Peyer's patch (tissue), 4 donors: ENCODE results near the gene FRYL. TPM values are rescaled to one million over a fixed set of nuclear protein-coding genes. Genes with fewer than 3 reads are reported as not detected.

ENCODE experiments used
- DNase-seq, 3 donors: peaks; one replicate each; pipeline ENCODE4 v3.0.0-alpha.2; 2017 to 2019
- H3K27ac ChIP-seq, 4 donors: fragments of 200-600 bp; sonication (generic); one replicate each; pipeline ENCODE4 v1.5.1; 2016 to 2019
- H3K27me3 ChIP-seq, 2 donors: fragments of 200-600 bp; sonication (generic); one replicate each; pipeline ENCODE4 v1.5.1; 2019
- H3K36me3 ChIP-seq, 3 donors: fragments of 200-600 bp; sonication (generic); one replicate each; pipeline ENCODE4 v1.5.1; 2016 to 2019
- H3K4me1 ChIP-seq, 4 donors: fragments of 200-600 bp; sonication (generic); one replicate each; pipeline ENCODE4 v1.5.1; 2016 to 2019
- H3K4me3 ChIP-seq, 4 donors: fragments of 200-600 bp; sonication (generic); 1 replicate in 3 of 4; 2 replicates in 1 of 4; pipeline ENCODE4 v1.5.1; 2016 to 2019; ENCODE audit warnings: mild to moderate bottlenecking in 1 of 4
- H3K9me3 ChIP-seq, 4 donors: fragments of 200-600 bp; sonication (generic); one replicate each; pipeline ENCODE4 v1.5.1; 2016 to 2019; ENCODE audit warnings: mild to moderate bottlenecking in 1 of 4
- POLR2A ChIP-seq, 2 donors: fragments of 450-650 bp; IDR thresholded peaks; one replicate each; pipeline ENCODE4 v1.5.1; 2017; ENCODE audit warnings: antibody characterized with exemption in 2 of 2, mild to moderate bottlenecking in 2 of 2, moderate library complexity in 2 of 2
- total RNA-seq, 4 donors: library from RNA; depleted of rRNA; stranded (reverse); fragments of >200 nt; gene quantifications; one replicate each; pipeline ENCODE4 v1.1.0, GENCODE V29; 2016
- TF ChIP-seq, protein P1 (sequence below), 6 experiments: fragments of 450-650 bp in 4 of 6; fragments of 200-600 bp in 2 of 6; sonication (generic) in 1 of 6; IDR thresholded peaks; one replicate each; pipeline ENCODE4 v1.5.1; 2017 to 2019; ENCODE audit warnings: antibody characterized with exemption in 6 of 6, mild to moderate bottlenecking in 3 of 6, moderate library complexity in 1 of 6

The FRYL gene
- total RNA-seq, 4 donors from 2014 or later: 220 to 253 (median 241) TPM

DNA sequence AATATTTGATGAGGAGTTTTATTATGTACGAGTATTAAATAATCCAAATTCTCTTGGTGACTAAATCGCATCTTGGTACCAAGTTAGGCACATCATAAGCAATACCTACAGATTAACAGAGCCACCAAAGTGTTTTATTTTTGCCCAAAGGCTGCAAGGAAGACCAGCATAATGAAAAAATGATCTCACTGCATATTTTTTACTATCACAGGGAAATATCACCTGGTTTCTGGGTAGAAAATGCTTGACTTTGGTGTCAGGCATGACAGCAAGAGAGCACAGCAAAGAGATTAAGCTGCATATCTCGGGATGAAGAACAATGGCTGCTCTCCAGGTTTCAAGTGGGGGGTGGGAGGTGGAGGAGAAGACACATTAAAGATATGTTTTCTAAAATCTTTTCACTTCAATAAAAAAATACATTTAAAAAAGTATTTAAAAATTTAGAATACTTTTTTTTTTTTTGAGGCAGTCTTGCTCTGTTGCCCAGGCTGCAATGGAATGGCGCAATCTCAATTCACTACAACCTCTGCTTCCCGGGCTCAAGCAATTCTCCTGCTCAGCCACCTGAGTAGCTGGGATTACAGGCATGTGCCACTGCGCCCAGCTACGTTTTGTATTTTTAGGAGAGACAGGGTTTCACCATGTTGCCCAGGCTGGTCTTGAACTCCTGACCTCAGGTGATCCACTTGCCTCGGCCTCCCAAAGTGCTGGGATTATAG, 86.1 kb downstream of the FRYL start:
- Histone ChIP-seq H3K9me3 (no peaks in the 10 kb centered on the region), H3K27me3 (no peaks in the 10 kb centered on the region), H3K4me1 (peaks cover 0 to 12% (median 0%) of the 10 kb centered on the region in 4 donors), H3K27ac (no peak overlapping the region), H3K36me3 (no peaks in the 10 kb centered on the region), H3K4me3 (no peak overlapping the region)
- no peak for DNase-seq
- TF ChIP-seq, protein P1, sequence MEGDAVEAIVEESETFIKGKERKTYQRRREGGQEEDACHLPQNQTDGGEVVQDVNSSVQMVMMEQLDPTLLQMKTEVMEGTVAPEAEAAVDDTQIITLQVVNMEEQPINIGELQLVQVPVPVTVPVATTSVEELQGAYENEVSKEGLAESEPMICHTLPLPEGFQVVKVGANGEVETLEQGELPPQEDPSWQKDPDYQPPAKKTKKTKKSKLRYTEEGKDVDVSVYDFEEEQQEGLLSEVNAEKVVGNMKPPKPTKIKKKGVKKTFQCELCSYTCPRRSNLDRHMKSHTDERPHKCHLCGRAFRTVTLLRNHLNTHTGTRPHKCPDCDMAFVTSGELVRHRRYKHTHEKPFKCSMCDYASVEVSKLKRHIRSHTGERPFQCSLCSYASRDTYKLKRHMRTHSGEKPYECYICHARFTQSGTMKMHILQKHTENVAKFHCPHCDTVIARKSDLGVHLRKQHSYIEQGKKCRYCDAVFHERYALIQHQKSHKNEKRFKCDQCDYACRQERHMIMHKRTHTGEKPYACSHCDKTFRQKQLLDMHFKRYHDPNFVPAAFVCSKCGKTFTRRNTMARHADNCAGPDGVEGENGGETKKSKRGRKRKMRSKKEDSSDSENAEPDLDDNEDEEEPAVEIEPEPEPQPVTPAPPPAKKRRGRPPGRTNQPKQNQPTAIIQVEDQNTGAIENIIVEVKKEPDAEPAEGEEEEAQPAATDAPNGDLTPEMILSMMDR (IDR thresholded peaks at IDR 0.05): no peak
- no peak for TF ChIP-seq POLR2A (IDR thresholded peaks at IDR 0.05)

DNA sequence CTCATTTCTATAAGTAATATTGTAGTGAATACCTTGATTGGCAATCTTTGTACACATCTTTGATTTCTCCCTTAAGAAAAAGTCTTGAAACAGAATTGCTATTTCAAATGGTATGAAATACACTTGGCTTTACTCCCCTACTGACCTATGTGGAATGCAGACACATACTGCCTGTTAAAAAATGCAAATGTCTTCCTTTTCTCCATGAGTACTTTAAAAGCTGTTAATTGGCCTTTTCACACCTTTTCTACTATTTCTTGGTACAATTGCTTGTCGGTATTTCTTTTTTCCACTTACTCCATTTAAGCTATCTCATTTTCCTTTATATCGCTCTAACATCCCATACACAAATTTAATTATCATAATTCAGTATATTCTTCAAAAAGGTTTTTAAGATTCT, 87.2 kb downstream of the FRYL start:
- no peak for TF ChIP-seq POLR2A (IDR thresholded peaks at IDR 0.05)
- TF ChIP-seq, protein P1 (IDR thresholded peaks at IDR 0.05): no peak
- Histone ChIP-seq H3K36me3 (no peaks in the 10 kb centered on the region), H3K4me3 (no peak overlapping the region)

DNA sequence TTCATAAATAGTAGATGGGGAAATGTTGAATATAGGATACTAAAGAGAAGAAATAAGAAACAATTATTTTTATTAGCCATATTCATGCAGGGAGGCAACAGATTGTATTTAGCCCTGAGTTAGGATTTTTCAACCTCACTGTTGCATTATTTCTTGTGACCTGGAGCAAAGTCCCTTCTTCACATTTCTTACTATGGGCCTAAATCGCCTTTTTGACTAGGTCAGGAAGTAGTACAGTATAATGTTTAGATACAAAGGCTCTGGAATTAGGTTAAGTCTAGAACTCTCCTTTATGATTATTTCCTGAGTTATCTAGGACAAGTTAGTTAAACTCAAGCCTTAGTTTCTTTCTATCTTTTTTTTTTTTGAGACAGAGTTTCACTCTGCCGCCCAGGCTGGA, 88.0 kb downstream of the FRYL start:
- Histone ChIP-seq H3K27me3 (no peaks in the 10 kb centered on the region), H3K4me1 (no peaks in the 10 kb centered on the region), H3K36me3 (no peaks in the 10 kb centered on the region), H3K27ac (no peak overlapping the region), H3K9me3 (no peaks in the 10 kb centered on the region), H3K4me3 (no peak overlapping the region)
- DNase-seq: no peak
- TF ChIP-seq POLR2A (IDR thresholded peaks at IDR 0.05): no peak
- TF ChIP-seq, protein P1 (IDR thresholded peaks at IDR 0.05): no peak

More for the DNA sequence above, 87.2 kb downstream of the FRYL start:
- Histone ChIP-seq H3K27ac (no peak overlapping the region), H3K27me3 (no peaks in the 10 kb centered on the region), H3K4me1 (peaks cover 0 to under 1% (median 0%) of the 10 kb centered on the region in 4 donors), H3K9me3 (no peaks in the 10 kb centered on the region)
- DNase-seq: no peak

DNA sequence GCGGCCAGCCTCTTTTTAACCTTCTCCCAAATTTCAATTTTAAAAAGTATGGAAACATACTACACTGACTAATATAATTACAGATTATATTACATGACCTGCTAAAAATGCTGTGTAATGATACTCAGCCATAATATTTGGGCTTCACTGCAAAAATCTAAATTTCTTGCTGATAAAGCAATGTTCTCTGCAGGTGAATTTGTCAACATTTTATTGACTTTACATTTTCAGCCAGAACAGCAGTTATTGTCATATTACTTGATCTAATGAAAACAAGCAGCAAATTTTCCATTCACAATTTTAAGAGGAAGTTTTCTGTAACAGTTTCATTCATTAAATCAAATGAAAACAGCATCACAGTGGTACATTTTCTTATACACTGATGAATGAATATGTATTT, 91.1 kb downstream of the FRYL start:
- DNase-seq: no peak
- H3K9me3 ChIP-seq: no peaks in the 10 kb centered on the region
- no peaks in the 10 kb centered on the region for H3K27me3 ChIP-seq
- H3K27ac ChIP-seq: no peak overlapping the region
- H3K4me1 ChIP-seq: no peaks in the 10 kb centered on the region
- H3K36me3 ChIP-seq: no peaks in the 10 kb centered on the region
- no peak for TF ChIP-seq POLR2A (IDR thresholded peaks at IDR 0.05)
- TF ChIP-seq, protein P1 (IDR thresholded peaks at IDR 0.05): no peak
- no peak overlapping the region for H3K4me3 ChIP-seq

DNA sequence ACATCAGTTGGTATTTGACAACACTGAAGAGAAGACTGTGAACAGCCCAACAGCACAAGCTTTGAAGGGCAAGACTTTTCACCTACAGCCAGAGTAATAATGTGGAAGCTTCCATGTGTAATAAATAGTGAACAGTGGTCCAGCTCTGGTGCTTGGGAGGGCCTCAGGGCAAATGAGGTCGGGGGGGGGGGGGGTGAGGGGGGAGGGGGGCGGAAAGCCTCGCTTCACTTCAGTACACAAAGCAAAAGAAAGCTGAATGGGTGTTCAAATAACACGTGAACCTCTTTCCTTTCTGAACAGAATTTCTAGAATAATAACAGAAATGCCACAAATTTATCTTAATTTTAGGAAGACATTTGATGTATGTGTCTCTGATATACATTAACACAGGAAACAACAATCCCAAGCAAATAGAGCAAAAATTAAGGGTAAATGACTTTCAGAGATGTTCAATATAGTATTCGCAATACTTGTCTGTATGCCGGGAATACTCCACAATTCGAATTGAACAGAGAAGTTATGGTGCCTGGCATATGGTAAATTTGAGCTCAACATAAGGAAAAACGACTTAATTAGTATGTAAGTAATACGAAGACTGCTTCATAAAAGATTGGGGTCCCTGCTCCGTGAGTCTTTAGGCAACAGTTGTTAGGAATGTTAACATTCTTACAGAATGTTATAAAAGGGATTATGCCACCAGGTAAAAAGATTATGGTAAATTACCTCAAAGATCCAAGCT, 92.6 kb downstream of the FRYL start:
- no peak for DNase-seq
- H3K36me3 ChIP-seq: no peaks in the 10 kb centered on the region
- TF ChIP-seq, protein P1 (IDR thresholded peaks at IDR 0.05): no peak
- TF ChIP-seq POLR2A (IDR thresholded peaks at IDR 0.05): no peak
- H3K4me1 ChIP-seq: no peaks in the 10 kb centered on the region
- H3K4me3 ChIP-seq: no peak overlapping the region
- H3K27ac ChIP-seq: no peak overlapping the region
- H3K27me3 ChIP-seq: no peaks in the 10 kb centered on the region
- H3K9me3 ChIP-seq: no peaks in the 10 kb centered on the region
